CD4-positive, CD25-positive, alpha-beta regulatory T cell (primary cell): ENCODE measurements around the gene ABLIM3. TPM values are rescaled to one million over a fixed set of nuclear protein-coding genes. Genes with fewer than 3 reads are reported as not detected.

Source experiments
- ATAC-seq, 2 donors: fragments of 150-1000 bp; cut with Tn5 transposase; one replicate each; pipeline ENCODE4 v1.10.0; 2021; ENCODE audit warnings: low read depth in 2 of 2, moderate number of reproducible peaks in 2 of 2, moderate library complexity in 1 of 2
- DNase-seq, 3 donors: peaks; one replicate each; pipeline versions ENCODE4 v3.0.0 to v3.0.0-alpha.2; 2012 to 2022; ENCODE audit warnings: mixed read lengths in 1 of 3
- H3K27ac ChIP-seq: one replicate; pipeline ENCODE4 v1.7.0; 2013; ENCODE audit warnings: mild to moderate bottlenecking, low read length; ENCODE audit not compliant: insufficient read depth, poor library complexity, severe bottlenecking
- H3K27me3 ChIP-seq: one replicate; pipeline ENCODE4 v1.7.0; 2013; ENCODE audit warnings: low read length; ENCODE audit not compliant: control insufficient read depth, insufficient read depth
- H3K36me3 ChIP-seq: one replicate; pipeline ENCODE4 v1.7.0; 2013; ENCODE audit warnings: mild to moderate bottlenecking, low read length, moderate library complexity; ENCODE audit not compliant: control insufficient read depth, insufficient read depth
- H3K4me1 ChIP-seq: 2 replicates; pipeline ENCODE4 v1.7.0; 2013; ENCODE audit warnings: mild to moderate bottlenecking, low read length; ENCODE audit not compliant: insufficient read depth, control insufficient read depth, poor library complexity, severe bottlenecking
- H3K4me3 ChIP-seq: one replicate; pipeline ENCODE4 v1.7.0; 2013; ENCODE audit warnings: low read depth, mild to moderate bottlenecking, low read length, moderate library complexity
- H3K9me3 ChIP-seq, 2 experiments: 1 replicate in 1 of 2; 2 replicates in 1 of 2; pipeline ENCODE4 v1.7.0; 2013; ENCODE audit warnings: low read length in 2 of 2, mild to moderate bottlenecking in 1 of 2, moderate library complexity in 1 of 2; ENCODE audit not compliant: control insufficient read depth in 2 of 2
- H3K27ac Mint-ChIP-seq, 3 donors: one replicate each; pipeline ENCODE4 v1.8.0; 2020 to 2022; ENCODE audit warnings: mild to moderate bottlenecking in 3 of 3, mixed read lengths in 3 of 3, moderate library complexity in 2 of 3
- H3K27me3 Mint-ChIP-seq: one replicate; pipeline ENCODE4 v1.8.0; 2022; ENCODE audit warnings: mild to moderate bottlenecking, mixed read lengths
- H3K36me3 Mint-ChIP-seq: one replicate; pipeline ENCODE4 v1.8.0; 2020; ENCODE audit warnings: mixed read lengths
- H3K4me1 Mint-ChIP-seq, 4 donors: one replicate each; pipeline ENCODE4 v1.8.0; 2020 to 2022; ENCODE audit warnings: mixed read lengths in 4 of 4, mild to moderate bottlenecking in 1 of 4
- H3K4me3 Mint-ChIP-seq, 4 donors: one replicate each; pipeline ENCODE4 v1.8.0; 2020 to 2022; ENCODE audit warnings: mild to moderate bottlenecking in 4 of 4, mixed read lengths in 4 of 4, moderate library complexity in 3 of 4
- H3K9me3 Mint-ChIP-seq, 7 donors: one replicate each; pipeline ENCODE4 v1.8.0; 2020 to 2022; ENCODE audit warnings: mixed read lengths in 7 of 7, mild to moderate bottlenecking in 3 of 7, moderate library complexity in 2 of 7
- polyA plus RNA-seq, 4 donors: library from polyadenylated mRNA; unstranded; fragments of 300-500 nt; fragmentation: Illumina TruSeq; gene quantifications; one replicate each; pipeline ENCODE4 v1.2.3, GENCODE V29; 2021
- total RNA-seq: library from RNA; stranded (reverse); gene quantifications from one replicate; pipeline ENCODE4 v1.2.3, GENCODE V29; 2022

The ABLIM3 gene
- total and polyA plus RNA-seq, 5 donors from 2014 or later: 0.29 to 1.8 (median 0.44) TPM; not detected in 2

- no peak overlapping the region for H3K27ac ChIP-seq
- DNase-seq (no peak), ATAC-seq (no peak)
- Mint-ChIP-seq H3K36me3 (no peaks in the 10 kb centered on the region), H3K4me1 (peaks cover 0 to 8% (median 0%) of the 10 kb centered on the region in 4 donors), H3K4me3 (no peak overlapping the region), H3K9me3 (no peaks in the 10 kb centered on the region), H3K27me3 (peaks cover 26% of the 10 kb centered on the region), H3K27ac (no peak overlapping the region)
- H3K9me3 ChIP-seq: no peaks in the 10 kb centered on the region
- no peak overlapping the region for H3K4me3 ChIP-seq
- H3K4me1 ChIP-seq: no peaks in the 10 kb centered on the region
- H3K36me3 ChIP-seq: no peaks in the 10 kb centered on the region
- H3K27me3 ChIP-seq: peaks cover 3% of the 10 kb centered on the region
Measured at GRCh38 chr5:149302641-149303040, 161.3 kb downstream of the ABLIM3 start.

DNA sequence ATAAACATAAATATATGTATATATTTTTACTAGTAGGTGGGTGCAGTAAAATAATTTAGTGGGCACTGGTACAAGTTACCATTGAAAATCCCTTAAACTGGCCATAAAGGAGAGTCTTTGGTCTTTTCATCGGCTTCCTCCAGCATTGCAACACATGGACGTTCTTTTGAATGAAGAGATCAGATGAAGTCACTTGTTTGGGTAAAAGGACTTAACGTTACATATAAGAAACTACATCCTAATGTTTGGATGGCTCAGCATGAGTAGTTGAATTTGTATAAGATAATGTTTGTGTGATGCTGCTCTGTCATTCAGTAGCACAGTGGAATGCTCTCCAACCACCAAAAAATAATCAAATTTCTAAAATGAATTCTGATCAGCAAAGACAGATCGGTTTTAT is 161.9 kb downstream of the ABLIM3 start:
- Histone ChIP-seq H3K4me1 (no peaks in the 10 kb centered on the region), H3K4me3 (no peak overlapping the region), H3K27me3 (peaks cover 3% of the 10 kb centered on the region), H3K27ac (no peak overlapping the region), H3K9me3 (no peaks in the 10 kb centered on the region), H3K36me3 (no peaks in the 10 kb centered on the region)
- DNase-seq: no peak
- Mint-ChIP-seq H3K27ac (no peak overlapping the region), H3K4me3 (no peak overlapping the region), H3K4me1 (peaks cover 0 to 6% (median 0%) of the 10 kb centered on the region in 4 donors), H3K36me3 (no peaks in the 10 kb centered on the region), H3K27me3 (peaks cover 21% of the 10 kb centered on the region), H3K9me3 (no peaks in the 10 kb centered on the region)
- no peak for ATAC-seq

- Histone ChIP-seq H3K9me3 (no peaks in the 10 kb centered on the region), H3K27me3 (peaks cover 3% of the 10 kb centered on the region), H3K36me3 (no peaks in the 10 kb centered on the region), H3K4me1 (no peaks in the 10 kb centered on the region), H3K4me3 (no peak overlapping the region), H3K27ac (no peak overlapping the region)
- no peaks in the 10 kb centered on the region for H3K36me3 Mint-ChIP-seq
- no peak overlapping the region for H3K27ac Mint-ChIP-seq
- ATAC-seq (no peak), DNase-seq (no peak)
- H3K4me1 Mint-ChIP-seq: peaks cover 0 to 3% (median 0%) of the 10 kb centered on the region in 4 donors
- H3K27me3 Mint-ChIP-seq: peaks cover 19% of the 10 kb centered on the region
- H3K4me3 Mint-ChIP-seq: no peak overlapping the region
- no peaks in the 10 kb centered on the region for H3K9me3 Mint-ChIP-seq
Measured at GRCh38 chr5:149304195-149305078, 163.1 kb downstream of the ABLIM3 start.

DNA sequence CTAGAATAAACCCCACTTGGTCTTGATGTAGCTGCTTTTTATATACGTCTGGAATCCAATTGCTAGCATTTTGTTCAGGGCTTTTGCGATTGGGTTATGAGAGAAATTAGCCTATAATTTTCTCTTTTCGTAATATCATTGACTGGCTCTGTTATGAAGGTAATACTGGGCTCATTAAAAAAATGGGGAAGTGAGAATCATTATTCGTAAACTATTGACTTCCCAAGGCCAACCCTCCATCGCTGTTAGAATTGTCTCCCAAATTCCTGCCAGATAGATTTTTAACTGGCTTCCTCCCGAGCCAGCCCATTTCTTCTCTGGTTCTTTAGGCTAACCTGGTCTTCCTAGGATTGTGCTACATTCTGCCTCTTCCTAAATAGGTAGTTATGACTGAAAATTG is 168.1 kb downstream of the ABLIM3 start:
- ATAC-seq: no peak
- Histone ChIP-seq H3K4me3 (no peak overlapping the region), H3K27ac (no peak overlapping the region), H3K27me3 (no peaks in the 10 kb centered on the region), H3K36me3 (no peaks in the 10 kb centered on the region), H3K4me1 (no peaks in the 10 kb centered on the region), H3K9me3 (no peaks in the 10 kb centered on the region)
- no peak overlapping the region for H3K27ac Mint-ChIP-seq
- H3K4me3 Mint-ChIP-seq: no peak overlapping the region
- no peaks in the 10 kb centered on the region for H3K4me1 Mint-ChIP-seq
- H3K9me3 Mint-ChIP-seq: no peaks in the 10 kb centered on the region
- no peak for DNase-seq
- H3K36me3 Mint-ChIP-seq: no peaks in the 10 kb centered on the region
- peaks cover 11% of the 10 kb centered on the region for H3K27me3 Mint-ChIP-seq

Other genes starting within 250 kb of the ABLIM3 start
- gene SH3TC2, start 78.4 kb upstream of the ABLIM3 start, total RNA-seq: 0.69 TPM
- gene SH3TC2, start 78.4 kb upstream of the ABLIM3 start, polyA plus RNA-seq: not detected
- gene AFAP1L1, start 130.4 kb downstream of the ABLIM3 start, total RNA-seq: not detected
- gene AFAP1L1, start 130.4 kb downstream of the ABLIM3 start, polyA plus RNA-seq: under 1 TPM in 1 of 4 donors, not detected in 3; 0.14 TPM
- gene GRPEL2, start 204.0 kb downstream of the ABLIM3 start, total RNA-seq: 25.9 TPM
- gene GRPEL2, start 204.0 kb downstream of the ABLIM3 start, polyA plus RNA-seq: 10 to 100 TPM; 11.0 to 13.1 (median 11.4) TPM
- 39.7 TPM for gene PCYOX1L, start 216.6 kb downstream of the ABLIM3 start, total RNA-seq
- gene PCYOX1L, start 216.6 kb downstream of the ABLIM3 start, polyA plus RNA-seq: 10 to 100 TPM; 17.7 to 22.0 (median 19.3) TPM
- not detected for gene IL17B, start 237.8 kb downstream of the ABLIM3 start, total RNA-seq
- gene IL17B, start 237.8 kb downstream of the ABLIM3 start, polyA plus RNA-seq: not detected